Testis (tissue), 2 donors: Measurements from ENCODE around the gene THADA.

Source experiments
- CTCF ChIP-seq, 3 experiments: fragments of 450-650 bp in 2 of 3; fragments of 200-600 bp in 1 of 3; sonication (generic) in 1 of 3; IDR thresholded peaks; one replicate each; pipeline ENCODE4 v1.5.1; 2016 to 2019; ENCODE audit warnings: antibody characterized with exemption in 3 of 3, mild to moderate bottlenecking in 2 of 3, moderate library complexity in 1 of 3
- POLR2A ChIP-seq: fragments of 450-650 bp; IDR thresholded peaks from one replicate; pipeline ENCODE4 v1.6.1; 2017; ENCODE audit warnings: antibody characterized with exemption, mild to moderate bottlenecking, moderate library complexity

DNA sequence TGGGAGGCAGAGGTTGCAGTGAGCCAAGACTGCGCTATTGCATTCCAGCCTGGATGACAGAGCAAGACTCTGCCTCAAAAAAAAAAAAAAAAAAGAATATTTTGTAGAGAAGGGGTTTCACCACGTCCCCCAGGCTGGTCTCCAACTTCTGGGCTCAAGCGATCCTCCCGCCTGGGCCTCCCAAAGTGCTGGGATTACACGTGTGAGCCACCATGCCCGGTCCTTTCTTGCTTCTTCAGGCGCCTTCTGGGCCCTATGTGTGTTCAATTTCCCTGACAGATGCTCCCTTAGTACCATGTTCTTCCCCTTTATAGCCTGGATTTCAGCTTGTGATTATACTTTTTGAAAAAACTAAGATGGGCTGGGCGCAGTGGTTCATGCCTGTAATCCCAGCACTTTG lies 379.2 kb downstream of the THADA start:
- TF ChIP-seq POLR2A (no peak), CTCF (IDR thresholded peaks at IDR 0.05) (no peak)
